ENCODE measurements around the gene DCDC2C.
A peak's percentile ranks its signal among the peaks of the same experiment; 100 is the strongest.

Gene DCDC2C

GRCh38 chr2:3709225-3709624 lies 5.8 kb downstream of the DCDC2C start:
- no peak for DNase-seq (ENCODE audit: low read depth)

GRCh38 chr2:3712424-3712823 lies 9.0 kb downstream of the DCDC2C start:
- no peak for DNase-seq (ENCODE audit: low read depth)

- DNase-seq (ENCODE audit: low read depth) = no peak
Observed at GRCh38 chr2:3712831-3713503, 9.6 kb downstream of the DCDC2C start.

- DNase-seq (ENCODE audit: low read depth) = no peak
Observed at GRCh38 chr2:3718679-3719078, 15.3 kb downstream of the DCDC2C start.

- no peak for DNase-seq (ENCODE audit: low read depth)
Observed at GRCh38 chr2:3725002-3725401, 21.6 kb downstream of the DCDC2C start.

- DNase-seq (ENCODE audit: low read depth) = no peak
Observed at GRCh38 chr2:3725458-3726250, 22.3 kb downstream of the DCDC2C start.

- no peak for DNase-seq (ENCODE audit: low read depth)
Observed at GRCh38 chr2:3726511-3726910, 23.1 kb downstream of the DCDC2C start.

- no peak for DNase-seq (ENCODE audit: low read depth)
Observed at GRCh38 chr2:3727397-3728045, 24.1 kb downstream of the DCDC2C start.

- DNase-seq (ENCODE audit: low read depth) = peak; percentile 25
Observed at GRCh38 chr2:3728104-3729054, 25.0 kb downstream of the DCDC2C start.

GRCh38 chr2:3729055-3729448 lies 25.7 kb downstream of the DCDC2C start:
- no peak for DNase-seq (ENCODE audit: low read depth)

- DNase-seq (ENCODE audit: low read depth) = no peak
Observed at GRCh38 chr2:3729786-3730185, 26.4 kb downstream of the DCDC2C start.

- DNase-seq (ENCODE audit: low read depth) = no peak
Observed at GRCh38 chr2:3730646-3731045, 27.3 kb downstream of the DCDC2C start.

GRCh38 chr2:3731829-3732228 lies 28.5 kb downstream of the DCDC2C start:
- DNase-seq (ENCODE audit: low read depth) = no peak

- no peak for DNase-seq (ENCODE audit: low read depth)
Observed at GRCh38 chr2:3736112-3736511, 32.7 kb downstream of the DCDC2C start.

GRCh38 chr2:3737128-3737527 lies 33.8 kb downstream of the DCDC2C start:
- no peak for DNase-seq (ENCODE audit: low read depth)

- DNase-seq (ENCODE audit: low read depth) = no peak
Observed at GRCh38 chr2:3738454-3738853, 35.1 kb downstream of the DCDC2C start.

- DNase-seq (ENCODE audit: low read depth) = no peak
Observed at GRCh38 chr2:3739313-3739712, 35.9 kb downstream of the DCDC2C start.

- no peak for DNase-seq (ENCODE audit: low read depth)
Observed at GRCh38 chr2:3741396-3741795, 38.0 kb downstream of the DCDC2C start.

GRCh38 chr2:3741867-3742602 lies 38.7 kb downstream of the DCDC2C start:
- no peak for DNase-seq (ENCODE audit: low read depth)

GRCh38 chr2:3742743-3743508 lies 39.6 kb downstream of the DCDC2C start:
- no peak for DNase-seq (ENCODE audit: low read depth)

Data from stromal cell of bone marrow (primary cell).